ENCODE measurements around the gene ATP5ME.

Gene ATP5ME

DNA sequence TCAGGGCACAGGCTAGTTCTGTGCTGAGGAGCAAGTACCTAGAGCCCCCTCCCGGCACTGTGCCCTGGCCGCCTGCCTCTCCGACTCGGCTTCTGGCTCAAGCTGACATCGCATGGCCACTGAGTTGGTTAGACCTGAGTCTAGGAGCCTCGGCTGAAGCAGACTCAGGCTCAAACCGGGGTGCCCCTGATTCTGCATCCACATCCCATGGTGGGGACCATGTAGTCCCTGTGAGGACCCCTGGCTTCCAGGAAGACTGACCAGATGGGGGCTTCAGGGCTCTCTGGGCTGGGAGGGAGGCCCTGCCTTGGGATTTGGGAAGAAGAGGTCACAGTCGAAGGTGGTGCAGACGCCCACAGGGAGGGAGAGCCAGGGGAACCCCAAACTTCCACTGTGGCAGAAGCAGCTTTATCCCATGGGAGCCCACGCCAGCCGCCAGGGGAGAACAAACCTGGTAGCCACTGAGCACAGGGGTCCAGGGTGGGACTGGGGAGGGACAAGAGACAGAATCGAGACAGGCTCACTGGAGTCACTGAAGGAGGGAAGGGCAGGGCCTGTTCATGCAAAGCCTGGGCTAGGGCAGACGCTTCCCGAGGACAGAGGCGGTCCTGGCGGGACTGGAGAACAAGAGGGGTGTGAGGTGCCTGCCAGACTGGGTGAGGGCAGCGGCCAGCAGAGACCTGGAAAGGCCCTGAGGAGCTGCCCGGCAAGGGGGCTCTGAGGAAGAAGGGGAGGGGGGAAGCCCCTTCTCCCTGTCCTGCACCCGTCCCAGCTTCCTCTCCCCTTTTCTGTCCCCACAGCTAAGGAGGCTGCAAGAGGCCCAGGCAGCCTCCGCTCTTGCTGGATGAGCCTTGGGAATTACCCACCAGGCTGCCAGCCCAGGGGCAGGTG, 47.6 kb downstream of the ATP5ME start:
- H3K4me3 ChIP-seq (replicated peaks in 1 of 2; ENCODE audit: low read depth in 2 of 2, low read length in 2 of 2) = no peak overlapping the region
- TF ChIP-seq, protein P1, sequence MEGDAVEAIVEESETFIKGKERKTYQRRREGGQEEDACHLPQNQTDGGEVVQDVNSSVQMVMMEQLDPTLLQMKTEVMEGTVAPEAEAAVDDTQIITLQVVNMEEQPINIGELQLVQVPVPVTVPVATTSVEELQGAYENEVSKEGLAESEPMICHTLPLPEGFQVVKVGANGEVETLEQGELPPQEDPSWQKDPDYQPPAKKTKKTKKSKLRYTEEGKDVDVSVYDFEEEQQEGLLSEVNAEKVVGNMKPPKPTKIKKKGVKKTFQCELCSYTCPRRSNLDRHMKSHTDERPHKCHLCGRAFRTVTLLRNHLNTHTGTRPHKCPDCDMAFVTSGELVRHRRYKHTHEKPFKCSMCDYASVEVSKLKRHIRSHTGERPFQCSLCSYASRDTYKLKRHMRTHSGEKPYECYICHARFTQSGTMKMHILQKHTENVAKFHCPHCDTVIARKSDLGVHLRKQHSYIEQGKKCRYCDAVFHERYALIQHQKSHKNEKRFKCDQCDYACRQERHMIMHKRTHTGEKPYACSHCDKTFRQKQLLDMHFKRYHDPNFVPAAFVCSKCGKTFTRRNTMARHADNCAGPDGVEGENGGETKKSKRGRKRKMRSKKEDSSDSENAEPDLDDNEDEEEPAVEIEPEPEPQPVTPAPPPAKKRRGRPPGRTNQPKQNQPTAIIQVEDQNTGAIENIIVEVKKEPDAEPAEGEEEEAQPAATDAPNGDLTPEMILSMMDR (IDR thresholded peaks at IDR 0.05; ENCODE audit: low read depth, low read length) = no peak
- no peak for DNase-seq (ENCODE audit: low read depth in 2 of 2)

DNA sequence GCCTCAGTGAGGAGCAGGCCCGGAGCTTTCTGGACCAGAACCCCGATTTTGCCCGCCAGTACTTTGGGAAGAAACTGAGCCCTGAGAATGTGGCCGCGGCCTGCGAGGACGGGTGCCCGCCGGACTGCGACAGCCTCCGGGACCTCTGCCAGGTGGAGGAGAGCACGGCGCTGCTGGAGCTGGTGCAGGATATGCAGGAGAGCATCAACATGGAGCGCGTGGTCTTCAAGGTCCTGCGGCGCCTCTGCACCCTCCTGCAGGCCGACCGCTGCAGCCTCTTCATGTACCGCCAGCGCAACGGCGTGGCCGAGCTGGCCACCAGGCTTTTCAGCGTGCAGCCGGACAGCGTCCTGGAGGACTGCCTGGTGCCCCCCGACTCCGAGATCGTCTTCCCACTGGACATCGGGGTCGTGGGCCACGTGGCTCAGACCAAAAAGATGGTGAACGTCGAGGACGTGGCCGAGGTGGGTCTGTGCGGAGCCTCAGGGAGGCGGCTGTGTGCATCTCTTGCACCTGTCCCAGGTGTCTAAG, 48.4 kb downstream of the ATP5ME start:
- TF ChIP-seq, protein P1 (IDR thresholded peaks at IDR 0.05; ENCODE audit: low read depth, low read length) = no peak
- no peak overlapping the region for H3K4me3 ChIP-seq (replicated peaks in 1 of 2; ENCODE audit: low read depth in 2 of 2, low read length in 2 of 2)
- no peak for DNase-seq (ENCODE audit: low read depth in 2 of 2)

DNA sequence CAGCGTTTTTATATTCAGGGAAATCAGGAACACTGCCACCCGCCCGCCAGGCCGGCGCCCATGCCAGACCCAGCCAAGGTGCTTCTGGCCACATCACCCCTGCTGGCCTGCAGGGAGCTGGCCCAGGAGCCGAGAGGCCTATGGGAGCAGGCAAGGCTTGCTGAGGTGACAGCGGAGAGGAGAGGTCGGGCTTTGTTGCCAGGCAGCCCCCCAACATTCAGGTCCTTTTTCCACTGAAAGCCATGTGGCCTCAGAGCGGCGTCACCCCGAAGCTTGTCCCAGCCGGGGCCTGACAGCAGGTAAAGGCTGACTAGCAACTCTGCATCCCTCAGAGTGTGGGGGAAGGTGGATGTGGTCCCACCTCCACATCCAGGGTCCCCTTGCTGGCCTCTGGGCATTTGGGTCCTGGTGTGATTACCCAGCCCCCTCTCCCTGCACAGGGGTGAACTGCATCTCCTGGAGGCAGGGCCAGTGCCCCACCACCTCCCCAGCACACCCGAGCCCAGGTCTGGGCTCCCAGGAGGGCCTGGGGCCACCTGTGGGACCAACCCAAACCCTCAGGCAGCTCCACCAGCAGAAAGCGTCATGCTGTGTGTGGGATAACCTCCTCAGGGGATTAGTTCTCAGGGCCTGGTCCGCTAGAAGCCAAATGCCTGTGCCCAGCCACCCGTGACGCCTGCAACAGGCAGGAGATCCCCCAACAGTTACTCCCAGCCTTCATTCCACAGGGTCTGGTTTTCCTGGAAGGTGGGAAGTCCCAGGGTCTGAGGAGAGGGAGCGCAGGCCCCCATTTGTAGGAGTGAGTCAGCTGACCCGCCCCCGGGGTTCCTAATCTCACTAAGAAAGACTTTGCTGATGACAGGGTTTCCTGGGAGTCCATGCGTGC, 49.1 kb downstream of the ATP5ME start, which contains the start of gene PDE6B:
Gene PDE6B (plus strand): TSS at position 869 of the 886 bp plus-strand sequence. CDS start 54 bp downstream, outside the sequence.
- no peak for DNase-seq (ENCODE audit: low read depth in 2 of 2)
- TF ChIP-seq, protein P1 (IDR thresholded peaks at IDR 0.05; ENCODE audit: low read depth, low read length) = no peak
- no peak within 1 kb of the TSS for H3K4me3 ChIP-seq (replicated peaks in 1 of 2; ENCODE audit: low read depth in 2 of 2, low read length in 2 of 2)

DNA sequence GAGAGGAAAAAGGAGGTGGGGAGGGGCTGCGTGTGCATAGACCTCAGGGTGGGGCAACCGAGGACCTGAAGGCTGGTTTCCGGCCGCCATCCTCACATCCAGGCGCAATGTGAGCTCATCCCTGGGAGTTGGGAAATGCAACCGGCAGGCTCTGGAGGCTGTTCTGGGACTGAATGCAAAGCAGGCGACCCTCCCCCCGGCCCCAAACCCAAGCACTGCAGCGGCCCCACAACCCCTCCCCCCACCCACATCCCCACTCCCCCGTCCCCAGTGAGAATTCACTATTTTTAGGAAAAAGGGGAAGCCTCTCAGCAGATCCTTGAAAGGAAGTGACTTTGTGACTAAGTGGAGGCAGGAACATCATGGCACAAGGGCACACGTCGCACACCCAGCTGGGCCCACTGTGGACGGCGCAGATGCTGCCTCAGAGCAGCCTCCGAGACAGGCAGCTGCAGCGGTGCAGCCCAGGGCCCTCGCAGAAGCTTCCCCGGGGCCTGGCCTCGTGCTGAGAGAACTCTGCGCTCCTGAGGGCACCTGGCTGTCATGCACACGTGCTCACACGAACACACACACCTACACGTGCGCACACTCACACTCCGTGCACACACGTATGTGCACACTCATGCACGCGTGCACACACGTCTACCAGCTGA, 50.0 kb downstream of the ATP5ME start:
- H3K4me3 ChIP-seq (replicated peaks in 1 of 2; ENCODE audit: low read depth in 2 of 2, low read length in 2 of 2) = no peak overlapping the region
- TF ChIP-seq, protein P1 (IDR thresholded peaks at IDR 0.05; ENCODE audit: low read depth, low read length) = no peak
- DNase-seq (ENCODE audit: low read depth in 2 of 2) = no peak

DNA sequence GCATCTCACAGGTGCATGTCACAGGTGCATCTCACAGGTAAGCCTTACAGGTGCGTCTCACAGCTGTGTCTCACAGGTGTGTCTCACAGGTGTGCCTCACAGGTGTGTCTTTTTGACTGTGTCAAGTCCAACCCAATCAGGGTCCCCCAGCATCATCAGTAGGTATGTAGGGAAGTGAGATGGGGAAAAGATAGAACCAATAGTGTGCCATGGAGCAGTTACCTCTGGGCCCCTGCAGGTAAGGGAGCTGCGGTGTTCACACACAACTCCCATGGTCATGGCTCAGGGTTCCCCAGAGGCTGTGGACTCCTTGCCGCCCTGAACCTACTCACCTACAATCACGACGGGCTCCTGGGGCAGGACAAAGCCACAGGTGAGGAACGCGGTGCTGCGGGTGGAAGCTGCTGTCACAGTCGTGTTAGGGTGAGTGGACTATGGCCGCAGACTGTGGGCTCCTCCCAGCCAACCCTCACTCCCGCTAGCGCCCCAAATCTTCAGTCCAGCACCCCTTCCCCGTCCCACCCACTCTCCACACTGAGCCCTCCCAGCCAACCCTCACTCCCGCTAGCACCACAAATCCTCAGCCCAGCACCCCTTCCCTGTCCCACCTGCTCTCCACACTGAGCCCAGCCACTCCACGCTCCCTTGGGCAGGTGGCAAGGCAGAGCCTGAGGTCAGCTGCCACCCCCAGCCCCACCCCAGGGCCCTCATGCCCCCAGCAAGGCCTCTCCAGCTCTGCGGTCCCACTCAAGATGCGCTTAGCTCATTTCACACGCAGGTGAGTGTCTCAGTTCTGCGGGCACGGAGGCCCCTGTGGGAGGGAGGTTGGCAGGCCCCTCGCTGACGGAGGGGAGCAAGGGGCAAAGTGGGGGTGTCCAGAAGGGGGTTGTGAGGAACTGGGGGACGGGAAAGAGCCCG, 50.8 kb downstream of the ATP5ME start:
- no peak overlapping the region for H3K4me3 ChIP-seq (replicated peaks in 1 of 2; ENCODE audit: low read depth in 2 of 2, low read length in 2 of 2)
- no peak for DNase-seq (ENCODE audit: low read depth in 2 of 2)
- TF ChIP-seq, protein P1 (IDR thresholded peaks at IDR 0.05; ENCODE audit: low read depth, low read length) = no peak

Measured in cardiac fibroblast (primary cell).